Fibroblast of skin of back (primary cell): ENCODE measurements around the gene PTPRM.

Experiments
- DNase-seq: peaks from one replicate; pipeline ENCODE4 v3.0.0-alpha.2; 2013

PTPRM gene

DNA sequence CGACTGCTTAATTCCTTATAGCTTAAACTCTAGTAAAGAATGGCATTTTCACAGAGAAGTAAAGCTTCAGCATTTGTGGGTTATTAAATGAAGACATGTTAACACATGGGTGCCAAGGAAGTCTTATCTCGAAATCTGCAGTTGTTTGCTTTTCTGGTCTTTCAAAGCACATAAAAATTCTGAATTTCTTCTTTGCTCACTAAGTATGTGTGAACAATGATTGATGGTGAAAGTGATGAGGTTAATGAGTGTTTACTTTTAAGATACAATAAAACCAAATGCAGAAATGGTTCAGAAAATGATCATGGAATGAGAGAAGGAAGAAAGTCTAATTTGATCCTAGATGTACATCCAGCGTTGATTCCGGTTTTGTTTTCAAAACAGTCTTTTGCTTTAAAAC, 807.6 kb downstream of the PTPRM start:
- DNase-seq: no peak

- peak; percentile 8 for DNase-seq
Observed at GRCh38 chr18:8375249-8375648, 808.1 kb downstream of the PTPRM start.

- no peak for DNase-seq
Observed at GRCh38 chr18:8376113-8376512, 809.0 kb downstream of the PTPRM start.

GRCh38 chr18:8379187-8379941, 812.2 kb downstream of the PTPRM start:
- no peak for DNase-seq

- DNase-seq: no peak
Observed at GRCh38 chr18:8380006-8380405, 812.9 kb downstream of the PTPRM start.

GRCh38 chr18:8380926-8381325, 813.8 kb downstream of the PTPRM start:
- DNase-seq: peak; percentile 7

- DNase-seq: peak; percentile 39
Observed at GRCh38 chr18:8381821-8382459, 814.8 kb downstream of the PTPRM start.

DNA sequence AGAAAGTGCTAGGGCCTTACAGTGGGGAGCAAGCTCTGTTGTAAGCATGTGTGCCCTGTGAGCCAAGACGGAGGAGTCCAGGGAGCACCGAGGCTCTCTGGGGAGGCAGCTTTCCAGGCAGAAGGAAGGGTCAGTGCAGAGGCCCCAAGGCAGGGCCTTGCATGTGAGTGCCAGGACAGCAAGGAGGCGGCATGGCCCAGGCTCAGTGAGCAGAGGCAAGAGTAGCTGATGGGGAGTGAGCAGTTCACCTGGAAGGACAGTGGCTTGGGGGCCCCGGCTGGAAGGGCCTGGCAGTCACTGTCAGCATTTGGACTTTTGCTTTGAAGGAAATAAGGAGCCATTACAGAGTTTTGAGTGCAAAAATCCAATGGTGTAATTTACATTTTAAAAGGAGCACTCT, 818.3 kb downstream of the PTPRM start:
- no peak for DNase-seq

DNA sequence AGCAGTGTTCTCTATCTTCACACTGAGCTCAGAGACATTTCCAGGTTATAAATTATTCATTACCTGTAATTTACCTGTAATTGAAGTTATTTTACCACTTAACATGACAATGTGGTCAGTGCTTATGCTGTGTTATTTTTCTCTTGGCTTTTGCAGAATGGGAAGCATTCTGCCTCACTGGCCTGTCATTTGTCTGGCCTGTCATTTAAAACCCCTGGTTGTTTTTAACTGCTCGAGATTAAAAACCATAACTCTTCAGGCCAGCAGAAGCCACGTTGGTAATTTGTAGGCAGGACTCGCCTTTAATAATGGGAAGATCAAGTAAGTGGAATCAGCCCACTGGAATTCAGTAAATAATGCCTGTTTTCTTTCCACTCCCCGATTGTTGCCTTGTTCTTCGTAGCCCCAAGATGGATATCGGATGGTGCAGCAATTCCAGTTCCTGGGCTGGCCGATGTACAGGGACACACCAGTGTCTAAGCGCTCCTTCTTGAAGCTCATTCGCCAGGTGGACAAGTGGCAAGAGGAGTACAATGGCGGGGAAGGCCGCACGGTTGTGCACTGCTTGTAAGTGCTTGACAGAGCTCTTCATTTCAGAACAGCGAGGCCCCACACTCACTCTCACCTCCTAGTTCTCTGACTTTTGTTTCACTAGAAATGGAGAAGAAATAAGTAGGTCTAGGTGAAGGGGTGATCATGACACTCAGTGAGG, 819.7 kb downstream of the PTPRM start:
- no peak for DNase-seq

DNA sequence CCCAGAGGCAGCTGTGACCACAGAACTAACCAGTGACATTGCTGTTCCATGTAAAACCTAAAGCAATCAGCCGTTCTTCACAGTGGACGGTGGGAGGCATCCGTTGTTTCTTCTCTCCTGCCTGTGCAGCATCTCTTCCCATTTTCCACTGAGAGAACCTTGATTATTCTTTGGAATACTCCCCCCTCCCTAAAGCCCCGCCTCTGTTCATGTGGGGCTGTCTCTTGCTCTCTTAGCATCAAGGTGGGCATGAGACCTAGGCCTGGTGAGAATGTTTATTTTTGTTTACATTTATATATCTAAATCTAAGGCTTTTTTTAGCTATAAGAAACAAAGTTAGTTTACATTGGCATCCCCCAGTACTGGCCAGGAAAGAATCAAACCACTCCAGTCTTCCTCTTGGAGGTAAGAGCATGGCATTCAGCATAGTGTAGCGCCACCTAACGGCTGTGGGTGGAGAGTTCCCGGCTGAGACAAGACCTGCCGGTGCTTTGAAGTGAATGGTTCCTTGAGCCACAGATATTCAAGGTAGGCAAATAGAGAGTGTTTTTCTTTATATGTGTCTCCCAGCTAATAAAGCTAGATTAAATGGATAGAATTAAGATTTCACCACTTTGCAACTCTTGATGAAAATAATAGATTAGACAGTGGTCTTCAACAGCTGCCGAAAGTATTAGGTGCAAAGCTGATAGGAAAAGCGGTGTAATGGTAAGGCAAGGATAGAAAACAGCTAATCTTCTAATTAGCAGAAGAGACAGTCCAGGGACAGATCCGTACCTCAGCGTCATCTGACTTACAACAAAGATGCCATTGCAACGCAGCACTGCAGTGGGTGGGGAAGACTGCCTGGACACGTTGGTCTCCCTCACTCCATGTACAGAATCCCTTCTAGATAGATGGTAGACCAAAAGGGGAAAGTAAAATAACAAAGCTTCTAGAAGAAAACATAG, 822.5 kb downstream of the PTPRM start:
- peak; percentile 64 for DNase-seq

GRCh38 chr18:8391068-8391467, 824.0 kb downstream of the PTPRM start:
- peak; percentile 29 for DNase-seq

DNA sequence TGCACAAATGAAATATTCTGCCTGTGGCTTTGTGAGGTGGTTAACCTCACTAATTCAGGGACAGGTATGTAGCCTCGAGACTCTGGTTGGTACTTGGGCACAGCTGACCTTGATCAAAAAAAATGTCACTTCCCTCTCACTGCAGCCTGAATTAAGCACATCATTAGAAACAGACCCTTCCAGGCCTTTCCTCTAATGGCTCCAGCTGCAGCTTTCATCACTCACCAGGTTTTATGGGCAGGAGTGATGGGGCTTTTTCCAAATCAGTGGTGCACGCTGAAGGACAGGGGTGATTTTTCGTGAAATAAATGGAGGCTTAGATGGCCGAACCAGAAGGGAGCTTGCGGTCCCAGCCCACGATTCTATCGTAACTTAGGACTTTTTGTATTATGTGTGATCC, 829.1 kb downstream of the PTPRM start:
- no peak for DNase-seq

GRCh38 chr18:8397034-8397433, 829.9 kb downstream of the PTPRM start:
- DNase-seq: no peak

GRCh38 chr18:8399138-8399537, 832.0 kb downstream of the PTPRM start:
- DNase-seq: no peak

- DNase-seq: no peak
Observed at GRCh38 chr18:8400193-8400752, 833.2 kb downstream of the PTPRM start.

DNA sequence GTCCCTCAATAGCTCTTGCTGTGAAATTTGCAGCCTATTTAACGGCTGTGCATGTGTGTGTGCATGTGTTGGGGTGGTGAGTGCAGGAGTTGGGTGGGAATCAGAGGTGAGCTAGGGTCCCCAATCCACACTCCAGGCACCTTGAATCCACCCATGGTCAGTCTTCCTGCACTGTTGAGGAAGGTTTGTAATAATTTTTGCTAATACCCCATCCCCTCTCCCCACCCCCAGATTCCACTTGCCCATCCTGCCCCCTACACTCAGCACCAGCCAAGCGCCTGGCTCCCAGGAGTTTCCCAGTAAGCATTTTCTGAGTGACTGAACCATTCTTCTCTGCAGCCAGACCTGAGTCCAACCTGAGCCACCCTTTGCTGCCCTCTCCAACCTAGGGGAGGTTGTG, 833.7 kb downstream of the PTPRM start:
- DNase-seq: no peak

DNA sequence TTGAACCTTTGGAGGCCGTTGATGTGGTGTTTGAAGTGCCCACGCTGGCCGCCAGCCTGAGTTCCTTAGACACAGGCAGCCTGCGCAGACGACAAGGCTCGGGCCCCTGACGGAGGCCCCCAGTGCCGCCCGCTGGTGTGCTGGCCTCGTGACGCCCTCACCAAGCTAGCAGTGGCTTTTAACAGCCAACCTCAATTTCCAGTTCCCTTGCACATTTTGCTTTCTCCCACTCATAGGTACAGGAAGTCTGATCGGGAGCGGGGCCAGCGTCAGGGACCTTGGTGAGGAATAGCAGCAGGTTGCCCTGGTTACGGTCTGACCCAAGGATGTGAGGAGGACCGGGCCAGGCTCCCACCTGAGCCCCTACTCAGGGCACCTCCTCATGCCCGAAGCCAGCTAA, 834.5 kb downstream of the PTPRM start:
- no peak for DNase-seq

- no peak for DNase-seq
Observed at GRCh38 chr18:8402237-8402636, 835.1 kb downstream of the PTPRM start.

DNA sequence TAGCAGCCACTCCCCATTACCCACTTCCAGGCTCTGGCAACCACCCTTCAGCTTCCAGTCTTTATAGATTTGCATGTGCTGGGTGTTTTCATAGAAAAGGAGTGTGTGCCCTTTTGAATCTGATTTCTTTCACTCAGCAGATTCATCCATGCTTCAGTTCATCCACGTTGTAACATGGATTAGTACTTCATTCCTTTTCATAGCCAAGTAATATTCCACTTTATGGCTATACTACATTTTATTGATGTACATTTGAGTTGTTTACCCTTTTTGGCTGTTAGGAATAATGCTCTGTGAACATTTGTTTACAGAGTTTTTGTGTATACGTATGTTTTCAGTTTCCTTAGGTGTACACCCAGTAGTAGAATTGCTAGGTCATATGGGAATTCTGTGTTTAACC, 836.6 kb downstream of the PTPRM start:
- DNase-seq: no peak

DNA sequence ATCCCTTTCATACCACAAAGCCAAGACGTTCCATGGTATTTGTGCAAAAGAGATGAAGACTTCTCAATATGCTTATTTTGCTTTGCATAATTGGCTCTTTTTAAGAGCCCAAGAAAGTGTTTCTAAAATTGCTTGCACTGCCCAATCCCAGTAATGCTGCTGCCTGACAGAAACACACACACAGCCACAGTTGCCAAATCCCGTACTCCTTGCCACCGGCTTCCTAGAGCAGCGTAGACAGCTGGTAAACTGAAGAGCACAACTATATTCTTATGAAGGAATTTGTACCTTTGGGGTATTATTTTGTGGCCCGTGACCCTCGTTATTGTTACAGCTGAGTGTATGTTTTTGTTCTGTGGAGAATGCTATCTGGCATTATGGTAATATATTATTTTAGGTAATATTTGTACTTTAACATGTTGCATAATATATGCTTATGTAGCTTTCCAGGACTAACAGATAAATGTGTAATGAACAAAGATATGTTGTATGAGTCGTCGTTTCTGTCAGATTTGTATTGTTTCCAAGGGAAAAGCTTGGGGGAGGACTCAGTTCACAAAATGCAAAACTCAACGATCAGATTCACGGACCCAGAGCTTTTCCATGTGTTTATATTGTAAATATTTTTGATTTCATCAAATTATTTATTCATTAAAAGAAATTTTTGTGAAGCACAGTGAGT, 839.2 kb downstream of the PTPRM start:
- no peak for DNase-seq

DNA sequence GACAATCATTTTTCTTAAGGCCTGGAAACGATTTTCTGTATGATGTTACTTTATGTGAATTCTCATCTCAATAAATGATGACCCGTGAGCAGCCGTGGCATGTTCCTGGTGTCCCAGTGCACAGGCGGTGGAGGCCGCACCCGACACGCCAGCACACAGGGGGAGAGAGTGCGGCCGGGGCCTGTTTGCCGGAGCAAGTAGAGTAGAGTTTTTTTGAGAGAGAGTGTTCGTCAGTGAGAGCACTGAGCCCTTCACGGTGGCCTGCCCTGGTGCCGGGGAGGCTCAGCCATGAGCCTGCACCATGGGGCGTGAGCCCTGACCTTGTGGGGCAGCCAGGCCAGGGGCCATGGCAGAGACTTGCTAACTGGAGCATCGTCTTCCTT, 839.7 kb downstream of the PTPRM start:
- DNase-seq: no peak

DNA sequence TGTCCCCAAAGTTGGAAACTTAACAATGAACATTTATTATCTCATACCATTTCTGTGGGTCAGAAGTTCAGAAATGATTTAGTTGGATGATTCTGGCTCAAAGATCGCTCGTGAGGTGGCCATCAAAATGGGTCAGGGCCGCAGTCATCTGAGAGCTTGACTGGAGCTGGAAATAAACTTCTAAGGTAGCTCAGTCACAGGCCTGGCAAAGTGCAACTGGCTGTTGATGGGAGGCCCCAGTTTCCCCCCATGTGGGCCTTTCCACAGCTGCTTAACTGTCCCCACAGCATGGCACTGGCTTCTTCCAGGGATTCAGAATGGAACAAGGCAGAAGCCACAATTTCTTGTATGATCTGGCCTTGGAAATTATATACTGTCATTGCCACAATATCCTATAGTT, 842.0 kb downstream of the PTPRM start:
- DNase-seq: no peak
